Muscle layer of colon (tissue), 2 donors: ENCODE measurements around the gene ZNFX1.

ENCODE experiments used
- H3K27ac ChIP-seq: one replicate; pipeline ENCODE4 v1.7.0; 2013; ENCODE audit warnings: low read depth, mild to moderate bottlenecking, low read length, moderate library complexity
- H3K27me3 ChIP-seq, 2 donors: one replicate each; pipeline ENCODE4 v1.7.0; 2013; ENCODE audit warnings: low read length in 2 of 2, mild to moderate bottlenecking in 2 of 2; ENCODE audit not compliant: insufficient read depth in 2 of 2, control insufficient read depth in 1 of 2
- H3K36me3 ChIP-seq: one replicate; pipeline ENCODE4 v1.7.0; 2013; ENCODE audit warnings: mild to moderate bottlenecking, low read length; ENCODE audit not compliant: insufficient read depth
- H3K4me1 ChIP-seq: one replicate; pipeline ENCODE4 v1.7.0; 2013; ENCODE audit warnings: mild to moderate bottlenecking, low read length; ENCODE audit not compliant: insufficient read depth
- H3K4me3 ChIP-seq, 2 donors: one replicate each; pipeline ENCODE4 v1.7.0; 2013; ENCODE audit warnings: low read length in 2 of 2, low read depth in 1 of 2, mild to moderate bottlenecking in 1 of 2, moderate library complexity in 1 of 2
- H3K9ac ChIP-seq: one replicate; pipeline ENCODE4 v1.7.0; 2013; ENCODE audit warnings: low read length
- H3K9me3 ChIP-seq: one replicate; pipeline ENCODE4 v1.7.0; 2013; ENCODE audit warnings: mild to moderate bottlenecking, low read length
- donor health status: abdominal sarcoma.
- donor health status: Adenocarcinoma of cecum.

The ZNFX1 gene

GRCh38 chr20:49283176-49283702 is 5.4 kb upstream of the ZNFX1 start:
- Histone ChIP-seq H3K9ac (no peak overlapping the region), H3K27me3 (no peaks in the 10 kb centered on the region), H3K4me3 (peak overlapping the region in 1 of 2 donors; percentile 0), H3K4me1 (peaks cover 36% of the 10 kb centered on the region), H3K36me3 (peaks cover 86% of the 10 kb centered on the region), H3K27ac (no peak overlapping the region), H3K9me3 (peaks cover 24% of the 10 kb centered on the region)

- peaks cover 36% of the 10 kb centered on the region for H3K4me1 ChIP-seq
- no peak overlapping the region for H3K27ac ChIP-seq
- peaks cover 80% of the 10 kb centered on the region for H3K36me3 ChIP-seq
- H3K9ac ChIP-seq, result no peak overlapping the region
- H3K4me3 ChIP-seq, result peak overlapping the region in 1 of 2 donors; percentile 0
- H3K9me3 ChIP-seq, result peaks cover 24% of the 10 kb centered on the region
- no peaks in the 10 kb centered on the region for H3K27me3 ChIP-seq
Measured at GRCh38 chr20:49282584-49283171, 4.8 kb upstream of the ZNFX1 start.

GRCh38 chr20:49281913-49282467 is 4.1 kb upstream of the ZNFX1 start:
- Histone ChIP-seq H3K27me3 (no peaks in the 10 kb centered on the region), H3K9ac (no peak overlapping the region), H3K36me3 (peaks cover 73% of the 10 kb centered on the region), H3K9me3 (peaks cover 22% of the 10 kb centered on the region), H3K4me1 (peaks cover 36% of the 10 kb centered on the region), H3K4me3 (no peak overlapping the region), H3K27ac (no peak overlapping the region)

- Histone ChIP-seq H3K27ac (no peak overlapping the region), H3K9me3 (peaks cover 15% of the 10 kb centered on the region), H3K27me3 (no peaks in the 10 kb centered on the region), H3K9ac (no peak overlapping the region), H3K4me3 (peak overlapping the region in 1 of 2 donors; percentile 94), H3K36me3 (peaks cover 66% of the 10 kb centered on the region), H3K4me1 (peaks cover 43% of the 10 kb centered on the region)
Measured at GRCh38 chr20:49281059-49281912, 3.4 kb upstream of the ZNFX1 start.

- Histone ChIP-seq H3K36me3 (peaks cover 61% of the 10 kb centered on the region), H3K9me3 (peaks cover 8% of the 10 kb centered on the region), H3K4me1 (peaks cover 50% of the 10 kb centered on the region), H3K27ac (no peak overlapping the region), H3K4me3 (peak overlapping the region in 1 of 2 donors; percentile 94), H3K9ac (no peak overlapping the region), H3K27me3 (no peaks in the 10 kb centered on the region)
Measured at GRCh38 chr20:49280463-49281058, 2.7 kb upstream of the ZNFX1 start.

GRCh38 chr20:49279677-49280462 is 2.0 kb upstream of the ZNFX1 start:
- Histone ChIP-seq H3K4me1 (peaks cover 55% of the 10 kb centered on the region), H3K36me3 (peaks cover 58% of the 10 kb centered on the region), H3K4me3 (peak overlapping the region in 1 of 2 donors; percentile 94), H3K27me3 (no peaks in the 10 kb centered on the region), H3K9ac (no peak overlapping the region), H3K9me3 (peaks cover 8% of the 10 kb centered on the region), H3K27ac (no peak overlapping the region)

GRCh38 chr20:49278818-49279676 is 1.2 kb upstream of the ZNFX1 start:
- Histone ChIP-seq H3K27me3 (no peaks in the 10 kb centered on the region), H3K9me3 (peaks cover 8% of the 10 kb centered on the region), H3K4me1 (peaks cover 55% of the 10 kb centered on the region), H3K27ac (peak overlapping the region; percentile 70), H3K9ac (peak overlapping the region; percentile 84), H3K4me3 (peak overlapping the region; percentile 53 to 94), H3K36me3 (peaks cover 54% of the 10 kb centered on the region)

- Histone ChIP-seq H3K27me3 (no peaks in the 10 kb centered on the region), H3K4me3 (peak overlapping the region; percentile 77 to 94), H3K9me3 (peaks cover 8% of the 10 kb centered on the region), H3K9ac (peak overlapping the region; percentile 60), H3K36me3 (peaks cover 44% of the 10 kb centered on the region), H3K27ac (peak overlapping the region; percentile 70), H3K4me1 (peaks cover 54% of the 10 kb centered on the region)
Measured at GRCh38 chr20:49277786-49278035, 146 bp downstream of the ZNFX1 start.

- H3K9me3 ChIP-seq, result peaks cover 8% of the 10 kb centered on the region
- peaks cover 39% of the 10 kb centered on the region for H3K36me3 ChIP-seq
- peak overlapping the region; percentile 70 for H3K27ac ChIP-seq
- peak overlapping the region; percentile 60 for H3K9ac ChIP-seq
- no peaks in the 10 kb centered on the region for H3K27me3 ChIP-seq
- H3K4me3 ChIP-seq, result peak overlapping the region; percentile 77 to 94
- H3K4me1 ChIP-seq, result peaks cover 50% of the 10 kb centered on the region
Measured at GRCh38 chr20:49276961-49277785, 684 bp downstream of the ZNFX1 start.
